Activated naive CD4-positive, alpha-beta T cell treated with anti-CD3 and anti-CD28 coated beads, Interleukin-2, amount 10 ng/mL, durations not matched to agents 7 days and 5 days (primary cell): ENCODE measurements around the gene MYO3B.

ENCODE experiments used
- CTCF ChIA-PET: fragments of 350-600 bp; sonication (Branson Sonifier 250); formaldehyde crosslinking; loops from one replicate; lab custom pipeline; 2021; ENCODE audit warnings: antibody characterized with exemption; lab: Charles Lee
- DNase-seq: peaks from one replicate; pipeline ENCODE4 v3.0.0-alpha.2; 2020
- H3K27ac Mint-ChIP-seq: one replicate; pipeline ENCODE4 v1.8.0; 2021; ENCODE audit warnings: mild to moderate bottlenecking, moderate library complexity, mixed read lengths
- H3K27me3 Mint-ChIP-seq: one replicate; pipeline ENCODE4 v1.8.0; 2021; ENCODE audit warnings: mild to moderate bottlenecking, mixed read lengths
- H3K36me3 Mint-ChIP-seq: one replicate; pipeline ENCODE4 v1.8.0; 2021; ENCODE audit warnings: mixed read lengths
- H3K4me1 Mint-ChIP-seq: one replicate; pipeline ENCODE4 v1.8.0; 2021; ENCODE audit warnings: mixed read lengths
- H3K4me3 Mint-ChIP-seq: one replicate; pipeline ENCODE4 v1.8.0; 2021; ENCODE audit warnings: mild to moderate bottlenecking, moderate library complexity, mixed read lengths
- H3K9me3 Mint-ChIP-seq: one replicate; pipeline ENCODE4 v1.8.0; 2021; ENCODE audit warnings: mixed read lengths

Gene MYO3B

DNA sequence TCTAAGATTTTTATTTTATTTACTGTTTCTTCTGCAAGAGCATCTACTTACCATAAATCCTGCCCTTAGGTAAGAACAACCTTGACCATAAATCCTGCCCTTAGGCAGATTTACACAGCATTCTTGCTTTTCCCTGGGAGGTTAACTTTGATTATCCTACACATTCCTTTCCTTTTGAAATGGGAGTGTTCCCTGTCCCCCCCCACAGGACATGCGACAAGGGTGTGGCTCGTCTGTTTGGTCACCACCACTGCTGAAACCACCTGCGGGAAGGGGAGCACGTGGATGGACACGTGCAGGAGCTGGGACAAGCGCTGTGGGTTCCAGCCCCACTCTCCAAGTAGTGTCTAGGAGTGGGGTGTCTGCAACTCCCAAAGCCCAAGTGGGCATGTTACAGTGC lies 297.9 kb downstream of the MYO3B start:
- Mint-ChIP-seq H3K27ac (no peak overlapping the region), H3K9me3 (no peaks in the 10 kb centered on the region), H3K4me1 (no peaks in the 10 kb centered on the region), H3K36me3 (no peaks in the 10 kb centered on the region), H3K4me3 (no peak overlapping the region), H3K27me3 (peaks cover 7% of the 10 kb centered on the region)
- CTCF ChIA-PET, result no interaction called here
- DNase-seq, result no peak

GRCh38 chr2:170477630-170478029 lies 299.7 kb downstream of the MYO3B start:
- CTCF ChIA-PET, result no interaction called here
- Mint-ChIP-seq H3K36me3 (no peaks in the 10 kb centered on the region), H3K9me3 (no peaks in the 10 kb centered on the region), H3K4me3 (no peak overlapping the region), H3K27ac (no peak overlapping the region), H3K27me3 (peaks cover 18% of the 10 kb centered on the region), H3K4me1 (no peaks in the 10 kb centered on the region)
- DNase-seq, result no peak

- H3K36me3 Mint-ChIP-seq, result no peaks in the 10 kb centered on the region
- DNase-seq, result no peak
- CTCF ChIA-PET, result no interaction called here
- H3K4me1 Mint-ChIP-seq, result no peaks in the 10 kb centered on the region
- no peak overlapping the region for H3K4me3 Mint-ChIP-seq
- no peak overlapping the region for H3K27ac Mint-ChIP-seq
- H3K27me3 Mint-ChIP-seq, result peaks cover 18% of the 10 kb centered on the region
- H3K9me3 Mint-ChIP-seq, result no peaks in the 10 kb centered on the region
Measured at GRCh38 chr2:170481201-170481600, 303.3 kb downstream of the MYO3B start.

DNA sequence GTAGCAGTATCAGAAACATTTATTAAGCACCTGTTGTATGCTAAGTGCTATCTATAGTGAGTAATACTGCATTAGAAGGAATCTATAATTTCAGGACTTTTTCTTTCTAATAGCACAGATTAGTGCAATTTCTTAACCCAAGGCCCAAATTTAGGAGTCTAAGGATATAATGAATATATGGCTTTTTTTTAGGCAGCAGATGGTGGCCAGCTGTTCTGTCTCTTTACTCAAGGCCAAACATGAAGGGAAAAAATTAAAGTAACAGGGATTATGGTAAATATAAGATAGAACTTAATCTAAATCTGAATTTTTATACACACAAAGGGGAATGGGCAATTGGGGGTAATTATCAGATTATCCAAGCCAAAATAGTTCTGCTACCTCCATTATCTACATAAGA lies 306.6 kb downstream of the MYO3B start:
- no peak for DNase-seq
- Mint-ChIP-seq H3K9me3 (no peaks in the 10 kb centered on the region), H3K27ac (no peak overlapping the region), H3K4me1 (no peaks in the 10 kb centered on the region), H3K4me3 (no peak overlapping the region), H3K36me3 (no peaks in the 10 kb centered on the region), H3K27me3 (peaks cover 25% of the 10 kb centered on the region)
- CTCF ChIA-PET, result interaction anchor here (1.2 to 1.6 kb wide), 2 partner anchors 75 to 159 kb away, joined by 3 to 4 read pairs; no protein-coding TSS in a partner anchor

DNA sequence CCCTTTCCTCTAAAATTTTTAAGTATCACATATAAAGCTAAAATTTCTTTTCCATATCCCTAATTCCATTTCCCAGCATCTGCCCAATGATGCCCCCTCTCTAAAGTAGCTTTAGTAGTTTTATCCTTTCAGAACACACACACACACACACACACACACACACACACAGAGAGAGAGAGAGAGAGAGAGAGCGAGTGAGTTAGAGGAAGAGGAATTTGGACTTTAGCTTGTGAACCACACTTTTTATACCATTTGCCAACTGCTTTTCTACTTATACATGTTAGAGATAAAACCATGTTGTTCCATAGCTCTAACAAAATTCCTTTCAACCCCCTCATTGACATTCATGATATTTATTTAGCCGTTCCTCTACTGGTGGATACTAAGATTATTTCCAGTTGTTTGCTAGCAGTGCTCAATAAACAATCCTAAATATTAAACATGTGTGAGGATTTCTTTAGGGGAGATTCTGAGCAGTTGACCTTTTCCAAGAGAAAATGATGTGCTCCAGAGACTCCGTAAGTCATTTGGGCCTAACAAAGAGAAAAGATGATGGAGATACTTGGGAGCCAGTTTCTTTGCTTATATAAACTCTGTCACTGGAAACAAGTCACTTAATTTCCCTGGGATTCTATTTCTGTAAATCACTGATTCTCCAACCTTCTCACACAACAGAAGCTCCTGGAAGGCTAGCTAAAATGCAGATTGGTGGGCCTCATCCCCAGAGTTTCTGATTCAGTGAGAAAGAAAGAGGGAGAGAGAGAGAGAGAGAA lies 307.5 kb downstream of the MYO3B start:
- no peak overlapping the region for H3K27ac Mint-ChIP-seq
- H3K4me3 Mint-ChIP-seq, result no peak overlapping the region
- peaks cover 22% of the 10 kb centered on the region for H3K27me3 Mint-ChIP-seq
- no peaks in the 10 kb centered on the region for H3K9me3 Mint-ChIP-seq
- H3K4me1 Mint-ChIP-seq, result no peaks in the 10 kb centered on the region
- no peak for DNase-seq
- H3K36me3 Mint-ChIP-seq, result no peaks in the 10 kb centered on the region
- CTCF ChIA-PET, result interaction anchor here (1.2 kb wide), 1 partner anchor 160 kb away, joined by 3 read pairs; no protein-coding TSS in a partner anchor

DNA sequence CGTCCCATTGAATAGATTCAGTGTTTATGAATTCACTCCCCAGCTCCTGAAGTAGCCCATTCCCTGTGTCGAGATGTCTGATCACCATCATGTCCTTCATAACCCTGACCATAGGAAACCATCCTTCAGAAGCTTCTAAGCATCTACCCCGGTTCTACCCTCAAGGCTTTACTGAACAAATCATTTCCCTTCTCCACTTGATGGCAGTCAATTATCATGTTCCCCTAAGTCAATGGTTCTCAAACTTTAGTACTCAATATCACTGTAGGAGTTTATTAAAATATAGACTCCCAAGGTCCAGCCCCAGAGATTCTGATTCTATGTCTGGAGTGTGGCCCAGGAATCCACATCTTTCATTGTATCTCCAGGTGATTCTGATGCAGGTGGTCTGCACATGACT lies 308.8 kb downstream of the MYO3B start:
- Mint-ChIP-seq H3K4me1 (no peaks in the 10 kb centered on the region), H3K36me3 (no peaks in the 10 kb centered on the region), H3K27ac (no peak overlapping the region), H3K4me3 (no peak overlapping the region), H3K27me3 (peaks cover 14% of the 10 kb centered on the region), H3K9me3 (no peaks in the 10 kb centered on the region)
- DNase-seq, result no peak
- CTCF ChIA-PET, result interaction anchor here (1.1 to 1.9 kb wide), 2 partner anchors 117 to 325 kb away, joined by 4 read pairs; no protein-coding TSS in a partner anchor

GRCh38 chr2:170488807-170489206 lies 310.9 kb downstream of the MYO3B start:
- Mint-ChIP-seq H3K4me3 (no peak overlapping the region), H3K27me3 (peaks cover 12% of the 10 kb centered on the region), H3K36me3 (no peaks in the 10 kb centered on the region), H3K27ac (no peak overlapping the region), H3K4me1 (no peaks in the 10 kb centered on the region), H3K9me3 (no peaks in the 10 kb centered on the region)
- no peak for DNase-seq
- CTCF ChIA-PET, result no interaction called here

DNA sequence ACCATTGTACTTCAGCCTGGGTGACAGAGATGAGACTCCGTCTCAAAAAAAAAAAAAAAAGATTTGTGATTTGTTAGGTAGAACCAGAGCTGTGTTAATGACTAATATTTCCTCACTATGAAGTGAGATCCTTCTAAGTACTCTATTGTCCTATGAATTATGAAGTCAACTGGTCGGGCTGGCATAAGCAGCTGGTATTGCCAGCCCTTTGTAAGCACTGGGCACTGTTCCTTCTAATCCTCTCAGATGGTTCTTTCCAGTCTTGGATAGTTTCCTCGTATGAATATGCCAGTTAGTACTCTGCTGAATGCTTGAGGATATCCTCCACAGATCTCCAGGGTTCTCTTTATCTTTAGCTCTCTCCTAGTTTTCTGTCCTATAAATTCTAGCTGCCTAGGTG lies 314.1 kb downstream of the MYO3B start:
- Mint-ChIP-seq H3K9me3 (no peaks in the 10 kb centered on the region), H3K4me3 (no peak overlapping the region), H3K36me3 (no peaks in the 10 kb centered on the region), H3K4me1 (no peaks in the 10 kb centered on the region), H3K27ac (no peak overlapping the region), H3K27me3 (peaks cover 29% of the 10 kb centered on the region)
- DNase-seq, result no peak
- CTCF ChIA-PET, result no interaction called here

- Mint-ChIP-seq H3K27me3 (peaks cover 33% of the 10 kb centered on the region), H3K4me1 (no peaks in the 10 kb centered on the region), H3K9me3 (no peaks in the 10 kb centered on the region), H3K36me3 (no peaks in the 10 kb centered on the region), H3K4me3 (no peak overlapping the region), H3K27ac (no peak overlapping the region)
- CTCF ChIA-PET, result no interaction called here
- no peak for DNase-seq
Measured at GRCh38 chr2:170493426-170494097, 315.6 kb downstream of the MYO3B start.

DNA sequence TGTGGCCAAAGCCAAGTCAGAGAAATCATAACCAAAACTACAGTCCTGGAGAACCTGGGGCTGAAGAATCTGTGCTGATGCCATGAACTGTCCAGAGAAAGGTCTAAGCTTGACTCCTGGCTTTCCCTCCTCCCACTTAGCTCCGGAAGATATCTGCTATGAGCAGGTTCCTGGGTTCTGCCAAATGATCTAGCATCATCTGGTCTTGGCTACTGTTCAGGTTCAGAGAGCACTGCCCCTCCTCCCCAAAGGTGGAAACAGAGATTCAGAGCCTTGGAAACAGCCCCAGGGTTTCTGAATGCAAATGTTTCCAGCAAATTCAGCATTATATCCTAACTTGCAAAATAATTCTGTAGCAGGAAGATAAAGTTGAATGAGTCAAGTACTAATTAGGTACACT lies 317.9 kb downstream of the MYO3B start:
- Mint-ChIP-seq H3K4me1 (no peaks in the 10 kb centered on the region), H3K4me3 (no peak overlapping the region), H3K27me3 (peaks cover 31% of the 10 kb centered on the region), H3K9me3 (no peaks in the 10 kb centered on the region), H3K36me3 (no peaks in the 10 kb centered on the region), H3K27ac (no peak overlapping the region)
- CTCF ChIA-PET, result no interaction called here
- no peak for DNase-seq

- CTCF ChIA-PET, result no interaction called here
Measured at GRCh38 chr2:170498619-170499018, 320.7 kb downstream of the MYO3B start.

GRCh38 chr2:170500104-170500503 lies 322.2 kb downstream of the MYO3B start:
- DNase-seq, result no peak
- Mint-ChIP-seq H3K4me3 (no peak overlapping the region), H3K27ac (no peak overlapping the region), H3K4me1 (peaks cover 13% of the 10 kb centered on the region), H3K9me3 (no peaks in the 10 kb centered on the region), H3K36me3 (no peaks in the 10 kb centered on the region), H3K27me3 (peaks cover 49% of the 10 kb centered on the region)
- CTCF ChIA-PET, result no interaction called here

More at GRCh38 chr2:170498619-170499018, 320.7 kb downstream of the MYO3B start:
- Mint-ChIP-seq H3K27me3 (peaks cover 45% of the 10 kb centered on the region), H3K4me1 (peaks cover 1% of the 10 kb centered on the region), H3K36me3 (no peaks in the 10 kb centered on the region), H3K4me3 (no peak overlapping the region), H3K9me3 (no peaks in the 10 kb centered on the region), H3K27ac (no peak overlapping the region)
- no peak for DNase-seq

- Mint-ChIP-seq H3K27ac (no peak overlapping the region), H3K36me3 (no peaks in the 10 kb centered on the region), H3K4me1 (peaks cover 17% of the 10 kb centered on the region), H3K9me3 (no peaks in the 10 kb centered on the region), H3K4me3 (no peak overlapping the region), H3K27me3 (peaks cover 50% of the 10 kb centered on the region)
- DNase-seq, result no peak
- CTCF ChIA-PET, result no interaction called here
Measured at GRCh38 chr2:170500770-170501169, 322.8 kb downstream of the MYO3B start.

DNA sequence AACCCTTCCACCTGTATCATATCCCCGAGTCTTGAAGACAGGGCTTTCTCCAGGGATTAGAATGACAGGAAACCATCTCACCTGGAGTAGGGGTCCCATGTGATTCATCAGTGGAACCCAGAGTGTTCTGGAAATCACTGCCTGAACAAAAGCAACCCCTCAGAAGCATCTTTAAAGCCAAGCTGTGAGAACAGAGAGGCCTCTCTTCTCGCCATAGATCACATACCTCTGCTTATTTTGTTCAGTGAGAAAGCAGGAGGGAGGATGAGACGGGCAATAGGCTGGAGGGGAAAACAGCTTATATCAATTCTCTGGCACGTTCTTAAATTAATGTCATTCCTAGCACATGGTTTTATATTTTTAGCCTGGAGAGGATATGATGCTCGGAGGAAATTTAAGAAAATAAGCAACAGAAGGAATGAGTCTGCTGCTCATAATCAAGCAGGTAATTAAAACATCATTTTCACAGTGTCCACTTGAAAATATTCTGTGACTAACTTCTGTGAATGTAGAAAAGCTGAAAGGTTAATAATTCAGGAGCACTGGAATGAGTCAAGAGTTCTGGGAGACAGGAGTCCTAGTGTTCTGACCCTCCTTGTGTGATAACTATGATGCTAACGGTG lies 323.6 kb downstream of the MYO3B start:
- peaks cover 25% of the 10 kb centered on the region for H3K4me1 Mint-ChIP-seq
- CTCF ChIA-PET, result no interaction called here
- H3K4me3 Mint-ChIP-seq, result no peak overlapping the region
- H3K27me3 Mint-ChIP-seq, result peaks cover 49% of the 10 kb centered on the region
- no peaks in the 10 kb centered on the region for H3K36me3 Mint-ChIP-seq
- no peaks in the 10 kb centered on the region for H3K9me3 Mint-ChIP-seq
- no peak overlapping the region for H3K27ac Mint-ChIP-seq
- DNase-seq, result no peak
